SK-N-SH (cell line): ENCODE results near the gene POLG2. TPM values are rescaled to one million over a fixed set of nuclear protein-coding genes. Genes with fewer than 3 reads are reported as not detected.
A peak's percentile ranks its signal among the peaks of the same experiment; 100 is the strongest.

Experiments used
- CTCF ChIA-PET: fragments of 300-600, 350-600 bp; formaldehyde crosslinking; extraction: SDS; loops from one replicate; lab custom pipeline; 2021; lab: Yijun Ruan, JAX
- POLR2A ChIA-PET: fragments of 350-600 bp; sonication (Branson Sonifier 250); formaldehyde crosslinking; extraction: SDS; loops from one replicate; lab custom pipeline; 2020; ENCODE audit warnings: antibody characterized with exemption, inconsistent platforms; lab: Yijun Ruan, JAX
- DNase-seq: peaks from one replicate; pipeline ENCODE4 v3.0.0; 2012
- H2AFZ ChIP-seq: fragments of 200-600 bp; sonication (generic); 2 replicates; pipeline ENCODE4 v1.8.1; 2016; ENCODE audit warnings: antibody characterized with exemption, mild to moderate bottlenecking, low read depth
- H3F3A ChIP-seq: fragments of 200-600 bp; sonication (generic); replicated peaks from 2 replicates; pipeline ENCODE3; 2016; ENCODE audit warnings: antibody characterized with exemption, mild to moderate bottlenecking; ENCODE audit not compliant: insufficient read depth
- H3K27ac ChIP-seq, 2 experiments: fragments of 200-500 bp in 1 of 2; fragments of 200-600 bp in 1 of 2; sonication (Bioruptor generic) in 1 of 2; sonication (generic), shearing (Covaris generic) in 1 of 2; 2 replicates each; pipeline versions ENCODE4 v1.5.1 to v1.6.1; 2014 to 2016; ENCODE audit warnings: low read depth in 2 of 2, inconsistent platforms in 1 of 2, low read length in 1 of 2, mild to moderate bottlenecking in 1 of 2, mixed read lengths in 1 of 2
- H3K27me3 ChIP-seq: fragments of 200-600 bp; sonication (generic), shearing (Covaris generic); 2 replicates; pipeline ENCODE4 v1.6.1; 2016; ENCODE audit warnings: mixed run types; ENCODE audit not compliant: insufficient read depth
- H3K36me3 ChIP-seq, 2 experiments: fragments of 200-500 bp in 1 of 2; fragments of 200-600 bp in 1 of 2; sonication (Bioruptor generic) in 1 of 2; sonication (generic) in 1 of 2; replicated peaks in 1 of 2; 2 replicates each; pipeline versions ENCODE3 to v1.5.1; 2014 to 2016; ENCODE audit warnings: low read length in 1 of 2, mild to moderate bottlenecking in 1 of 2; ENCODE audit not compliant: insufficient read depth in 2 of 2, control insufficient read depth in 1 of 2
- H3K4me1 ChIP-seq, 2 experiments: fragments of 200-500 bp in 1 of 2; fragments of 200-600 bp in 1 of 2; sonication (Bioruptor generic) in 1 of 2; sonication (generic), shearing (Covaris generic) in 1 of 2; 2 replicates each; pipeline versions ENCODE4 v1.5.1 to v1.6.1; 2014 to 2016; ENCODE audit warnings: low read depth in 1 of 2, low read length in 1 of 2, mixed run types in 1 of 2; ENCODE audit not compliant: insufficient read depth in 2 of 2, control insufficient read depth in 1 of 2
- H3K4me2 ChIP-seq: fragments of 200-600 bp; sonication (generic), shearing (Covaris generic); 2 replicates; pipeline ENCODE4 v1.6.1; 2017; ENCODE audit warnings: mixed run types
- H3K4me3 ChIP-seq, 2 experiments: fragments of 200-500 bp in 1 of 2; fragments of 200-600 bp in 1 of 2; sonication (Bioruptor generic) in 1 of 2; sonication (generic), shearing (Covaris generic) in 1 of 2; 2 replicates each; pipeline versions ENCODE4 v1.5.1 to v1.8.1; 2014 to 2016; ENCODE audit warnings: low read depth in 2 of 2, inconsistent platforms in 1 of 2, low read length in 1 of 2, mild to moderate bottlenecking in 1 of 2, mixed read lengths in 1 of 2, moderate library complexity in 1 of 2
- H3K79me2 ChIP-seq: fragments of 200-600 bp; sonication (generic); 2 replicates; pipeline ENCODE4 v1.8.1; 2017; ENCODE audit warnings: mild to moderate bottlenecking; ENCODE audit not compliant: insufficient read depth
- H3K9ac ChIP-seq: fragments of 200-600 bp; sonication (generic); 2 replicates; pipeline ENCODE4 v1.6.1; 2017; ENCODE audit warnings: mixed run types
- H3K9me2 ChIP-seq: fragments of 200-600 bp; sonication (generic); 2 replicates; pipeline ENCODE4 v1.6.1; 2017; ENCODE audit warnings: mixed run types
- H3K9me3 ChIP-seq: fragments of 200-600 bp; sonication (generic); 2 replicates; pipeline ENCODE4 v1.6.1; 2017; ENCODE audit warnings: mixed run types, mild to moderate bottlenecking, moderate library complexity
- H4K20me1 ChIP-seq: fragments of 200-600 bp; sonication (generic); 2 replicates; pipeline ENCODE4 v1.6.1; 2017; ENCODE audit warnings: mild to moderate bottlenecking, mixed run types; ENCODE audit not compliant: insufficient read depth
- CTCF ChIP-seq: fragments of 200-600 bp; sonication (generic); IDR thresholded peaks from 2 replicates; pipeline ENCODE4 v1.6.1; 2017; ENCODE audit warnings: antibody characterized with exemption, mild to moderate bottlenecking, moderate library complexity
- EP300 ChIP-seq, 2 experiments: IDR thresholded peaks; 2 replicates each; pipeline versions ENCODE4 v1.4.0 to v1.6.1; 2012; ENCODE audit warnings: borderline replicate concordance in 1 of 2, low read depth in 1 of 2, low read length in 1 of 2
- FOXJ3 ChIP-seq: sonication (generic); formaldehyde crosslinking; IDR thresholded peaks from 2 replicates; pipeline ENCODE4 v1.5.1; 2020; ENCODE audit warnings: mild to moderate bottlenecking, missing genetic modification reagents
- GABPA ChIP-seq: IDR thresholded peaks from 2 replicates; pipeline ENCODE4 v1.4.0; 2012; ENCODE audit warnings: low read depth, mild to moderate bottlenecking
- GATA2 ChIP-seq: sonication (generic); formaldehyde crosslinking; IDR thresholded peaks from 2 replicates; pipeline ENCODE4 v1.5.0; 2020; ENCODE audit warnings: mild to moderate bottlenecking, missing genetic modification reagents
- IRF3 ChIP-seq: fragments of 150-350 bp; IDR thresholded peaks from 2 replicates; pipeline ENCODE4 v1.6.1; 2016; ENCODE audit warnings: mild to moderate bottlenecking, low read depth, low read length
- MEF2A ChIP-seq: IDR thresholded peaks from 2 replicates; pipeline ENCODE4 v1.4.0; 2012; ENCODE audit warnings: low read depth, borderline replicate concordance
- MXI1 ChIP-seq: IDR thresholded peaks from 2 replicates; pipeline ENCODE4 v1.6.1; 2012; ENCODE audit warnings: mild to moderate bottlenecking, low read depth, low read length, improper control_type of control experiment
- PBX3 ChIP-seq: IDR thresholded peaks from 2 replicates; pipeline ENCODE4; 2012
- POLR2AphosphoS5 ChIP-seq: IDR thresholded peaks from 2 replicates; pipeline ENCODE4 v1.6.1; 2012; ENCODE audit warnings: low read depth, low read length
- RAD21 ChIP-seq: IDR thresholded peaks from 2 replicates; pipeline ENCODE4 v1.6.1; 2012; ENCODE audit warnings: mild to moderate bottlenecking, low read length
- REST ChIP-seq: IDR thresholded peaks from 2 replicates; pipeline ENCODE4 v1.6.1; 2012; ENCODE audit warnings: mild to moderate bottlenecking, low read depth, low read length, moderate library complexity
- RFX5 ChIP-seq: IDR thresholded peaks from 2 replicates; pipeline ENCODE4 v1.6.1; 2012; ENCODE audit warnings: mild to moderate bottlenecking, improper control_type of control experiment, low read length
- SIN3A ChIP-seq: IDR thresholded peaks from 2 replicates; pipeline ENCODE4 v1.6.1; 2012; ENCODE audit warnings: low read depth, mild to moderate bottlenecking, low read length, moderate library complexity, borderline replicate concordance
- SMC3 ChIP-seq: IDR thresholded peaks from 2 replicates; pipeline ENCODE4 v1.6.1; 2012; ENCODE audit warnings: low read depth, low read length, improper control_type of control experiment
- TCF12 ChIP-seq: IDR thresholded peaks from 2 replicates; pipeline ENCODE4 v1.4.0; 2012
- TEAD4 ChIP-seq: IDR thresholded peaks from 2 replicates; pipeline ENCODE4 v1.4.0; 2012; ENCODE audit warnings: mild to moderate bottlenecking, borderline replicate concordance; ENCODE audit not compliant: insufficient read depth
- YY1 ChIP-seq: IDR thresholded peaks from 2 replicates; pipeline ENCODE4 v1.4.0; 2012; ENCODE audit warnings: low read depth, mild to moderate bottlenecking
- WGBS: methylation state at CpG from one replicate; pipeline ENCODE4 v1.1.6; 2017; ENCODE audit warnings: low lambda C conversion rate; 5-methylcytosine and 5-hydroxymethylcytosine counted together
- polyA plus RNA-seq, 3 experiments: library from polyadenylated mRNA; depleted of rRNA; stranded (reverse); fragments of >200 nt; gene quantifications; 2 replicates each; pipeline ENCODE4 v1.2.3, GENCODE V29; 2012
- TF ChIP-seq, protein P1 (sequence below): IDR thresholded peaks from 2 replicates; pipeline ENCODE4 v1.4.0; 2012; ENCODE audit warnings: low read depth

The POLG2 gene
- polyA plus RNA-seq, 1 of the 3 experiments (the other 2 are of a cell fraction) = 18.0 TPM

DNA sequence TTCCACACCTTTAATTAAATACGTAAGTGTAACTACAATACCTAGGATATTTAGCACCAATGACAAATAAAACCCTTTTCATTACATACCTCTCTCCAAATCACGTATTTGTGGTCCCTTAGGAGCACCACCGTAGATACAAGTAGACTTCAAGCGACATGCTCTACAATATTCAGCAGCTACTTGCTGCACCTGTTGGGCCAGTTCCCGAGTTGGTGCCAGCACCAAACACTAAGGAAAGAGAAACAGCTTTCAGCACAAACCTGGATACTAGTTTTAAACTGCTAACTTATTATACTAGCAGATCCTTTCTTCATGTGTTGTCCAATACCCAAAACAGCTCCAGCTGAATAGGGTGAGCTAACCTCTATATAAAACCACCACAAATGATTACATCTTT is 6.5 kb upstream of the POLG2 start (continued):
- no peak for TF ChIP-seq IRF3

GRCh38 chr17:64502809-64503208 is 6.0 kb upstream of the POLG2 start:
- CTCF ChIA-PET = interaction anchor here (2.1 to 13.6 kb wide), 4 partner anchors 6 to 147 kb away, joined by 10 to 122 read pairs (median 56); partner anchors contain the start of gene POLG2
- H3F3A ChIP-seq = peaks cover 81% of the 10 kb centered on the region
- no peak overlapping the region for H2AFZ ChIP-seq
- POLR2A ChIA-PET = no interaction called here
- peaks cover 82% of the 10 kb centered on the region for H4K20me1 ChIP-seq
- H3K79me2 ChIP-seq = peaks cover 82% of the 10 kb centered on the region
- no peak overlapping the region for H3K4me3 ChIP-seq
- peak overlapping the region; percentile 86; the same call in 1 of the 2 replicates for H3K4me2 ChIP-seq
- TF ChIP-seq POLR2AphosphoS5 = no peak; the same call in 1 of the 2 replicates
- TF ChIP-seq TEAD4 = no peak
- TF ChIP-seq, protein P1, sequence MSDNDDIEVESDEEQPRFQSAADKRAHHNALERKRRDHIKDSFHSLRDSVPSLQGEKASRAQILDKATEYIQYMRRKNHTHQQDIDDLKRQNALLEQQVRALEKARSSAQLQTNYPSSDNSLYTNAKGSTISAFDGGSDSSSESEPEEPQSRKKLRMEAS = no peak
- no peak for TF ChIP-seq SMC3
- TF ChIP-seq SIN3A = no peak
- no peak for TF ChIP-seq IRF3
- no peak for TF ChIP-seq CTCF
- TF ChIP-seq MEF2A = no peak
- no peak for TF ChIP-seq TCF12
- TF ChIP-seq REST = no peak
- TF ChIP-seq RFX5 = no peak
- TF ChIP-seq PBX3 = no peak
- no peak for TF ChIP-seq GABPA
- no peak for TF ChIP-seq RAD21
- no peak for TF ChIP-seq YY1
- TF ChIP-seq MXI1 = no peak
- TF ChIP-seq GATA2 (CRISPR knock-in tag) = no peak
- TF ChIP-seq EP300 (IDR thresholded peaks at IDR 0.05; ENCODE audit: borderline replicate concordance in 1 of 2, low read depth in 1 of 2, low read length in 1 of 2) = no peak
- no peak for TF ChIP-seq FOXJ3 (CRISPR knock-in tag)
- 87% methylated on average over 2 of the region's 2 CpGs for WGBS
- peak overlapping the region; percentile 100; the same call in 1 of the 2 replicates for H3K9ac ChIP-seq
- no peaks in the 10 kb centered on the region for H3K9me3 ChIP-seq
- H3K27me3 ChIP-seq = no peaks in the 10 kb centered on the region
- no peaks in the 10 kb centered on the region for H3K9me2 ChIP-seq
- no peak for DNase-seq
- H3K27ac ChIP-seq = peak overlapping the region; percentile 22 to 87; a peak in 3 of 4 replicates
- peaks cover 73 to 76% of the 10 kb centered on the region in 2 experiments for H3K36me3 ChIP-seq
- H3K4me1 ChIP-seq = peaks cover 28 to 39% of the 10 kb centered on the region in 2 experiments
